Measurements from ENCODE around the gene NOX4. TPM values are rescaled to one million over a fixed set of nuclear protein-coding genes. Genes with fewer than 3 reads are reported as not detected.

NOX4 gene
- total RNA-seq: 2.4 TPM

DNA sequence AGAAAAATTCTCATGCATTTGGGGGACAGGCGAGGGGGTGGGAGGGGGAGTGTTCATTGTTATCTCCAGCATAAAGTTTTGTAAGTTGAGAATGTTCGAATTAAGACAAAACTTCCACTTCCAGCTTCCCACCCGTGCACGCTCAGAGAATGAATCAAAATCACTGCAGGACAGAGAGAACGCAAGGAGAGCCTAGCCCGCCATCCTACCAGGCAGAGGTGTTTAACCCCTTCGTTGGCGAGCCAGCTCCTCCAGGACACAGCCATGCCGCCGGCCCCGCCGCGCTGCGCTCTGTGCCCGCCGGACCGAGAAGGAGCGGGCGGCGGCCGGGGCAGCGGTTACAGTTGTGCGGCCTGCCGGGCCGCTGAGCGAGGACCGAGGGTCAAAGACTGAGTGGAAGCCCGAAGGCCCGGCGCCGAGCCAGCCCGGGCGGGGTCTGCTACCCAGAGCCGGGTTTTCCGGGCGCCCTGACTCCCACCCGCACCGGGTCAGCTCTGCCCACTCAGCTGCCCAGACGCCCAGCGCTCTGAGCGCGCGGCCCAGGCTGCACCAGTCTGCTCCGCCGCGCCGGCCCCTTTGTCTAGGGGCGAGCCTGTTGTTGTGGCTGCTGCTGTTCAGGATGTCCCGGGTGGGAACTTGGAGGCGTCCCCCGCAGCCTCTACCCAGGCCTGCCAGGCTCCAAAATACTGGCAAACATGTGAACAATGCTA lies at the start of gene NOX4:
NOX4 (minus strand) TSS at position 395 of the 710 bp plus-strand sequence; CDS start at position 266, 129 bp downstream.
- DNase-seq: peak; percentile 22

DNA sequence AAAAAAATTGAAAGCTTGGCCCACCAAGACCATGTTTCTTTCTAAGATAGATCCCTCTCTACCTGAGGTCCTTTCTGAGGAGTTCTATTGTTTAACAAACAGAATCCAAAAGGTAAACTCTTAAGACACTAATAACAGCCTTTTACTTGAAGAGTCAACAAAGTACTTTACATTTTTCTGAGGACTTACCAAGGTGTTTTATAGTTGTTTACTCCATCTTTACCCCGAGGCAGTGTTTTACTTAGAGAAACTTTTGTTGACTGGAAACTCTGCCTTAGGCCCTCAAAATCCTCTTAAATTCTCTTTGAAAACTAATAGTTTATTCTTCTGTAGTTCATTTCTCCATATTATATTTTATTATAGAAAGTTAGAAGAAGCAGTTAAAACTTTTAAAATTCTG lies 49.7 kb upstream of the NOX4 start:
- DNase-seq: no peak

- DNase-seq: no peak
Observed at GRCh38 chr11:89537936-89538335, 46.8 kb upstream of the NOX4 start.

DNA sequence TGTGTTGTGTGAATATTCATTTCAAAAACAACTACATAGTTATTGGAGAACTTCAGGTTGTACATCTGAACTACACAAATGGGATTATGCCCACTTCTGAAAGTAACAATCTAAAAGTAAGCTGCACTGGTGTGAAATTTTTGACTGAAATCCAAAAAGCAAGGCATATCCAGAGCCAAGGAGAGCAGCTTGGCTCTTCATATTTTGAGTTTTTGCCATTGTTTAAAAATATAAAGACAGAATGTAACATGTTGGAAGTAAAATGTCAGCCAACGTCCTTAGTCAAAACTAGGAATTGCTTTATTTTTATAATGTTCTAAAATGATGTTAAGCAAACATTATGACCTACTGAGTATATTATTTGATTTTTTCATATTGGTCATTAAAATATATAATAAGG lies 45.8 kb upstream of the NOX4 start:
- DNase-seq: no peak

- no peak for DNase-seq
Observed at GRCh38 chr11:89535221-89535620, 44.0 kb upstream of the NOX4 start.

DNA sequence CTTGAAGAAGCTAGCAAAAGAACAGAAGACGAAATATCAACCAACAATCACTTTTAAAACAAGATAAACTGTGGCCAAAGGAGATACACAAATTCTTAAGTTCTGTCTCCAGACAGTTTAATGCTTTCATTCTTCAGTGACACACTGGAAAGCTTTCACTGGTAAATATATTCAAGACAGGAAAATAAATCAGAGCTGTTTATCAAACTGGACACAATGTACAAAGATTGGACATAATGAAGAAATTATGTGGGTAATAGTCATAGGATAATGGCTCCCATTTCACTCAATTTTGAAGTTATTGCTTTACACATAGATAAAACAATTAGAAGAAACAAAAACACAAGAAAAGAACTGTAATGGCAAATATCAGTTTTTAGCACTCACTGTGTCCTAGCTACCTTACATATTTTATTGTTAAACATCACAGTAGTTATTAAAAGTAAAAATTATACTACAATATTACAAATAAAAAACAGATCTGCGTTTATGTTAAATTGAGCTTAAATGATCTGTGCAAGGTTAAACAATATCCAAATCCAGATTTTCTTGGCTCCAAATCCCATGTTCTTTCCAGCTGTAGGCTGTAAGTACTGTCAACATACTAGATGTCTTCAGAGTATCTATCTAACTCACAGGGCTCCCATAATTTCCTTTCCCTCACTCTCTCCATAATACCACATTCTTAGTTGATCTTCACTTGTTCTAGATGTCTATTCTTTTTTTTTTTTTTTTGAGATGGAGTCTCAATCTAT lies 38.6 kb upstream of the NOX4 start:
- no peak for DNase-seq

GRCh38 chr11:89521792-89522191 lies 30.6 kb upstream of the NOX4 start:
- DNase-seq: no peak

- DNase-seq: no peak
Observed at GRCh38 chr11:89521294-89521693, 30.1 kb upstream of the NOX4 start.

- DNase-seq: no peak
Observed at GRCh38 chr11:89516496-89516895, 25.3 kb upstream of the NOX4 start.

- no peak for DNase-seq
Observed at GRCh38 chr11:89508544-89508943, 17.4 kb upstream of the NOX4 start.

- DNase-seq: no peak
Observed at GRCh38 chr11:89504270-89504669, 13.1 kb upstream of the NOX4 start.

- DNase-seq: no peak
Observed at GRCh38 chr11:89503422-89503821, 12.2 kb upstream of the NOX4 start.

DNA sequence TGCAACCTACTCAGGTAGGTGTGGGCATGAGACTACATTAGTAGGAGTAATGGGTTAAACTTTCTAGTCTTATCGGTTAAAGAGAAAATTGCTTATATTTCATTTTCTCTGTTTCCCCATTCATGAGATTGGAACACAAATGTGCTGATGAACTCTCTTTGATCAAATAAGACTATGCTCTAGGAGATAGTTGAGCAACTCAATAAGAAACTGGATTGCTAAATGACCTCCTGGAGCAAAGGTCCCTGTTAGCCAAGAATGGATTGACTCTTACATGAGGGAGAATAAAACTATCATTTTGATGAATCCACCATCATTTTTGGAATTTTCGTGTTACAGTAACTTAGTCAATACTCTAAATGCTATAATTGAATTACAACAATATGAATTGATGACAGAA lies 11.1 kb upstream of the NOX4 start:
- DNase-seq: no peak

DNA sequence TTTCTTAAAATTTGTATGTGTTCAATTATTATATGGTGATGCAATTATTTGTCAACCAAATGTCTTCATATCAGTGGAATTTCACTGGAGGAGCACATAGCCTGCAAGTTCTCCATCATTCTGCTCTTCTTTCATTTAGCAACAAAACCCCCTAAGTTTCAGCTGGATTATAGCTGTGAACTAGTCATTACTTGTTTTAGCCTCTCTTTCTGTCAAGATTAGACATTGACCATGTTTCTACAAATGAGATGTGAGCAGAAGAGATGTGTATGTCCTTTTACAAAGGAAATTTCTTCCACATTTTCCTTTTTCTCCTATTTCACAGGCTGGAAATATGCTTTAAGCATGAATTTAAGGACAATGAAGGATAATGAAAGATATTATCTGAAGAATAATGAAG lies 9.2 kb upstream of the NOX4 start:
- DNase-seq: no peak

- DNase-seq: no peak
Observed at GRCh38 chr11:89498845-89499448, 7.8 kb upstream of the NOX4 start.

GRCh38 chr11:89495951-89496350 lies 4.8 kb upstream of the NOX4 start:
- DNase-seq: no peak

DNA sequence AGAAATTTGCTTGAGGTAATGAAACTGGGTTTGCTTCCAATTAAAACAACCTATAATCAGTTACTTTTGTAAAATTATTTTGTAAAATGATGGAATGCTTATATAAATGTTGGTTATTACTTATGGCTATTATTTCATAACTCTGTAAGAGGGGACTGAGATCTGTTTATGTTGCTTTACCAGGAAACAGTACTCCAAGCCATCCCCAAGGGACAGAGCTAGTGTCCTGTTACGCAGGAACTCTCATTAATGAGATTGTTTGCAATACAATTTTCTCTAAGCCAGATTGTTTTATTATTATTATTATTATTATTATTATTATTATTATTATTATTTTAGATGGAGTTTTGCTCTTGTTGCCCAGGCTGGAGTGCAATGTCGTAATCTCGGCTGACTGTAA lies 2.3 kb upstream of the NOX4 start:
- no peak for DNase-seq

- DNase-seq: no peak
Observed at GRCh38 chr11:89490602-89490980, 584 bp downstream of the NOX4 start.

DNA sequence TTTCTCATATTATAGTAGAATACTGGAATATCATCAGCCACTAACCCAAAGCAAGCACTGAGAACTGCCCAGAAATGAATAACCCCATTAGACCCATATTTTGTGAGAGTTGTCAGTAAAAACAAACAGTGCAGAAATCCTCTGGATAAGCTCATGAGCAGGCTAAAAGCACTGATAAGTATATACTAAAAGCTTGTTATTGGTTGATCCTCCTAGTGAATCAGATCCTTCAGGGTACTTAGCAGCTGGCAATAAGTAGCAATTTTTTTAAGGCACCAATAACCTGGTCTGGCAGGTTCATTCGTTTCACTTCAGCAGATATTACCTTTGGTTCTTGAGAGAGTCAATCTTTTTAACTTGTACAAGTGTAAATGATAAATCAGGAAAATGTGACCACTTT lies 1.2 kb downstream of the NOX4 start:
- no peak for DNase-seq

- DNase-seq: no peak
Observed at GRCh38 chr11:89487016-89487415, 4.2 kb downstream of the NOX4 start.

DNA sequence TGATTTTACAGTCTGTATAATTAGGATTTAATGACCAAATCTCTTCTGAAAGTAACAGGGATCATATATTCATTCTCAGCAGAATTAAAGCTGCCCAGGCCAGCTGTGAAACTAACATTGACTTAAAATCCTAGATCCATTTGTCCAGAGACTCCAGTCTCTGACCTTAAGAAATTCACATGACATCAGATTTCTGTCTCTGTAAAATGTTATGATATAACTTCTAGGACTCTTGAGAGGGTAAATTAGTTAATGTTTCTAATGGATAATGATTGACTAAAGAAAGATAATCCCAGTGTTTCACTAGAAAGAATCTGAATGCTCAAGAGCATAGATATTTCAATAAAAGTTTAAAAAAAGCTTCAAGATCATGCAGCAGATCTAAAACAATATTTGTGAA lies 6.3 kb downstream of the NOX4 start:
- no peak for DNase-seq

DNA sequence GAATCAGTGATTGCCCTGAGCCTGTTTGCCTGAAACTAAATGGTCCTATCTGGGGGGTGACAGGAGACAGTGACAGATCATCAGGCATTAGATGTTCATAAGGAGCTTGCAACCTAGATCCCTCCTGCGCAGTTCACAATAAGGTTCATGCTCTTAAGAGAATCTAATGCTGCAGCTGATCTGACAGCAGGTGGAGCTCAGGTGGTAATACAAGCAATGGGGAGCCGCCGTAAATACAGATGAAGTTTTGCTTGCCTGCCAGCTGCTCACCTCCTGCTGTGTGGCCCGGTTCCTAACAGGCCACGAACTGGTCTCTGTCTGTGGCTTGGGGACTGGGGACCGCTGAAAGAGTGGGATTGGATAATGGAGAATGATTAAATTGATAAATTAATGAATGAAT lies 14.0 kb downstream of the NOX4 start:
- DNase-seq: no peak

DNA sequence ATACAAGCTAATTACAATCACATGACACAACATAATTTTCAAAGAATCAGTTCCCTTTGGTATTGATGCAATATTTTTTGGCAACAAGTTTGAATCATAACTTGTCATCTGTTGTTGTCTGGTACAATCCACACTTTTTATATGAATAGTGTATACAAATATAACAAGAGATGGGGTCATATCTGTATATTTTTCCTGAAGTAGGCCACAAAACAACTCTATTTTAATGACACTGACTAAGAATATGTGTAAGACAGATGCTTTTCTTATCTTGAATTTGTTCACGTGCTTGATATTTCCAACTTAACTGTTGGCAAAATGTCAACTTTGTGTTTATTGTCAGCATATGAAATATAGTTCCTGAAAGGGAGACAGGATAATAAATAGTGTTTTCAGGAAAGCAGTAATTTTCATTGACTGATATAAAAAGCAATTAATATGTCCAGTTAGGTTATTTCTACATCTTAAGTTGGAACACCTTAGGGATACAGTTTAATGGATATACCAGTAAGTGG lies 27.9 kb downstream of the NOX4 start:
- DNase-seq: peak; percentile 21

Data from skin of body (tissue), 2 donors.